Measurements from ENCODE around the gene SF1.
"Not testable (repeated sequence)": the region's sequence is repeated elsewhere in the genome, so short reads cannot be mapped to it uniquely, and the experiment has no call there.

SF1 gene, protein sequence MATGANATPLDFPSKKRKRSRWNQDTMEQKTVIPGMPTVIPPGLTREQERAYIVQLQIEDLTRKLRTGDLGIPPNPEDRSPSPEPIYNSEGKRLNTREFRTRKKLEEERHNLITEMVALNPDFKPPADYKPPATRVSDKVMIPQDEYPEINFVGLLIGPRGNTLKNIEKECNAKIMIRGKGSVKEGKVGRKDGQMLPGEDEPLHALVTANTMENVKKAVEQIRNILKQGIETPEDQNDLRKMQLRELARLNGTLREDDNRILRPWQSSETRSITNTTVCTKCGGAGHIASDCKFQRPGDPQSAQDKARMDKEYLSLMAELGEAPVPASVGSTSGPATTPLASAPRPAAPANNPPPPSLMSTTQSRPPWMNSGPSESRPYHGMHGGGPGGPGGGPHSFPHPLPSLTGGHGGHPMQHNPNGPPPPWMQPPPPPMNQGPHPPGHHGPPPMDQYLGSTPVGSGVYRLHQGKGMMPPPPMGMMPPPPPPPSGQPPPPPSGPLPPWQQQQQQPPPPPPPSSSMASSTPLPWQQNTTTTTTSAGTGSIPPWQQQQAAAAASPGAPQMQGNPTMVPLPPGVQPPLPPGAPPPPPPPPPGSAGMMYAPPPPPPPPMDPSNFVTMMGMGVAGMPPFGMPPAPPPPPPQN

DNA sequence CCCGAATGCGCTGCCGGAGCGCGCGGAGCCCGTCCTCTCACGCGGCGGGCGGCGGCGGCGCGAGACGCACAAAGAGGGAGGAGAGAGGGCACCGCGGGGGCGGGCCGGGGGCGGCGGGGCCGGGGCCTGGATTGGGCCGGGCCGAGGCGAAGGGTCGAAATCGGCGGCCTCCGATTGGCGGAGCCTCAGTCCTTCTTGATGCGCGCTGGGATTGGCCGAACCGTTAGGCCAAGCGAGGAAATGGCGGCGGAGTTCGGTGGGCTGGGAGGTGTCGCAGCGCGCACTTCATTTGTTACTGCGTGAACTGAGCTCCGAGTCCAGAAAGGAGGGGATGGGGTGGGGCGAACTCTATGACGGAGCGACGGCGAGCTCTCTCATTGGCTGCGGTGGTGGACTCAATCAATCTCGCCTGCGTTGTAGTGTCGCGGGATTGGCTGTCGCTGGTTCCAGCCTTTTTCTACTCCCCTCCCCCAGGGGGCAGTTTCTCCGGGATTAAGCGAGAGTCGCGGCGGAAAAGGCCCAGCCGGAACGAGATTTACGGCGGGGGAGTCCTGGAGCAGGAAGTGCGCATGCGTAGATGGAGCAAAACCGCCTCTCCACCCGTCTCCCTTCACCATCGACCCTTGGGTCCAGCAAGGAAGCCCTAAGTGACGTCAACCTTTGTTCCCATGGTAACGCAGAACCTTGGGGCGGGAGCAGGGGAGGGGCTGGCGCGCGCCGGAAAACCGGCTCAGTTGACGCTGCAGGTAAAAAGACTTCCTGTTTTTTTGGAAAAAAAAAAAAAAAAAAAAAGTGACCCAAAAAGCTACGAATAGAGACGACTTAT, at the start of gene SF1:
Gene SF1 (minus strand): TSS at position 70 of the 826 bp plus-strand sequence. CDS start 150 bp downstream, outside the sequence.
- peak; percentile 100 for DNase-seq

DNA sequence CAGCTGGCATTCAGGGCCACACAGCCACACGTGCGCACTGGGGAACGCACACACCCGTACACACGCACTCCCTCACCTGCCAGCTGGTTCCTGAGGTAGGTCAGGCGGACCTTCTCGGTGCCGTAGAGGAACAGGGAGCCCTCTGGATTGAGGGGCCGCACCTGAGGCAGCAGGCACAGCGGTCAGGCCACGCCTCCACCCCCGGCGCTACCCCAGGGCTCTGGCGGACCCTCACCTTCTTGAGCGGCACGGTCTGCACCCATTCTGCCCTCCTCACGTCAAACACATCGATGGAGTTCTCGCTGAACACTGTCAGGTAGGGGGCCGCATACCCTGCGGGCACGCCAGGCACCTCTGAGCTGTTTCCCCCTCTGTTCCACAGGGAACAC, 49.1 kb upstream of the SF1 start:
- no peak for DNase-seq

DNA sequence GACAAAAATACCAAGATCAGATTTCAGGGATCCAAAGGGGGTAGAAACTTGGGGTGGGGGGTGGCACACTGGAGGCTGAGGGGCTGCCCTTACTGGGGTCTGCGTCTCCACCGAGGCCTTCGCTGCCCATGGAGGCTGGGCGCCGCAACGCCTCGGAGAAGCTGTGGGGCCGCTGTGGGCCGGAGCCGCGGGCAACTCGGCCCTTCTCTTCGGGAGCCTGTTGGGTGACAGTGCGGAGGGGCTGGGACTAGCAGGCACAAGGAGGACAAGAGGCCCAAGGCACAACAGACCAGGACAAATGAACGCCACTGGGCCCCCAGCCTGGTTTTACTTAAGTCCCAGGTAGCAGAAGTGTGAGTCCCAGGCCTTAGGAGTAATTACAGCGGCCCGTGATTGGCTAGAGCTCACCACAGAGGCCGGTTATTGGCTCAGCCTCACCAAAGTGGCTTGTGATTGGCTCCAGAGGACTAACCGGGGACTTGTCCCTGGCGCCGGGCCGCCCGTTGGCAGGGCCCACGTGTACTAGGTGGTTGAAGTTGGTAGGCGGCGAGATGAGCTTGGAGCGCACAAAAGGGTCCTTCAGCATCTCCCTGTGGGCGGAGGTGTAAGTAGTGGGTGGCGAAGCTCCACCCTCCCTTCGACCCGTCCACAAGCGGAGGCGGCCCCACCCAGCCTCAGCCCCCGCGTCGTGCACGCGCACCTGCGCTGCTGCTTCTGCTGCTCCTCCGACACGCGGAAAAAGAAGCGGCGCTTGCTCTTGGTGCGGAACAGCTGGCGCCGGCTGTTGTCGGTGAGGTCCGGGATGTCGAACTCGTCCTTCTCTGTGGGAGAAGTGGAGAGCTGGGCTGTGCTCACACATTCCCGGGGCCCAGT, 48.5 kb upstream of the SF1 start:
- DNase-seq: no peak

DNA sequence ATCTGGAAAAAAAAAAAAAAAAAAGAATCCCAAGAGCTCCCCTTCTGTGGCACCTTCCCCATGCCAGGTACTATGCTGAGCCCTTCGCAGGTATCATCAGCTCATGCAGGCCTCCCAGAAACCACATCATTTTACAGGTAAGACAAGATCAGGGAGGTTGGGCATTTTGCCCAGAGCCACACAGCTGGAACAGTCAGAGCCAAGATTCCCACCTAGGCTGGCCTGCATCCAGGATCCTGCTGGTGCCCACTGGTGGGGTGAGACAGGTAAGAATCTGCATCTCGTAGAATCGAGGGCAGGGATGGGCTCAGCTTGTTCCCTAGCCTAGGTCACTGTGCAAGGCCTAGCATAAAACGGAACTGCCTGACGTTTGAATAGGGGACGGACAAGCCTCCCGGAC, 47.7 kb upstream of the SF1 start:
- DNase-seq: no peak

DNA sequence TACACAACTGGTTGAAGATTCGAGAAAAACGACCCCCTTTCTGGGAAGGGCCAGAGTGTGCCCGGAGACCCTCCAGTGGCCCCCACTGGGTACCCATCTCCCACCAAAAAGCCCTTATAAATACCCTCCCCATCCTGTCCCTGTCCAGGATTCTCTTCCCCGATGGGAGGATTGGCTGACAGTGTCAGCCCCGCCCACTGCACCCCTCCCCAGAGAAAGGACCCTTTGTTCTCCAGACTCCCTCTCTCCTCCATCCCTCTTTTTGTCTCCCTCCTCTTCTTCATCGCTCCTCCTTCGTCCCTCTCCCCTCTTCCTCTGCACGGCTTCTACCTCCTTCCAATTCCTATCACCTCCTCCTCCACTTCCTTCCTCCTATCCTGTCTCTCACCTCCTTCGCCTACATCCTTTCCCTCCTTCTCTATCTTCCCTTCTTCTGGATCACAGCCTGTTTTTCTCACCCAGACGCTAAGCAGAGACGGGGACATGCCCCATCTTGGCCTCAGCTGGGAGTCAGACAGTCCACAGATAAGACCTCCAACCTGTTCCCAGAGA, 45.3 kb upstream of the SF1 start:
- DNase-seq: no peak

DNA sequence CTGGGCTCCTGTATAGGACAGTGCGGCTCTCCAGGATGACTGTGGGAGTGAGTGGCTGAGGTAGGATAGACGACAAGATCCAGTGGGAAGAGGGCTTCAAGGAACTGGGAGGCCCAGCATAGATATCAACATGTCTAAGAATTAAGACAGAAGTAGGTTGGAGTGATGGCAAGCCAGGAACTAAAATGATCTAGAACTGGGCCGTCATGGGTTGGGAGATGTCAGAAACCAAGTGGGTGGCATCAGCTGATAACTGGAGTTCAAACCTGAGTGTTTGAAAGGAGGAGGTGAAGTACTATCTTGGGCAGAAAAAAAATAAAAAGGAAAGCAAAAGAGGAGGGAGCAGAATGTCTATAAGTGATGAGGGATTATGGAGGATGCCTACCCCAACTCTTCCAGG, 39.1 kb upstream of the SF1 start:
- no peak for DNase-seq

DNA sequence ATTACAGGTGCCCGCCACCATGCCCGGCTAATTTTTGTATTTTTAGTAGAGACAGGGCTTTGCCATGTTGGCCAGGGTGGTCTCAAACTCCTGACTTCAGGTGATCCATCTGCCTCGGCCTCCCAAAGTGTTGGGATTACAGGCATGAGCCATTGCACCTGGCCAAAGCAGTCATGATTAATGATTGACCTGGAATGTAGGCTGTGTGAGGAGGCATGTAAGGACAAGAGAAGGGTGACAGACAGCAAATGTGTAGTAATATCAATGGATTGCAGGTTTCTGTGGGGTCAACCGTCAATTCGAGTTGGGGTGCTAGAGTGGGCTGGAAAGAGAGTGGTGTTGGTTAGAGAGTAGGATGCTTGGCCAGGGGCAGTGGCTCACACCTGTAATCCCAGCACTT, 37.1 kb upstream of the SF1 start:
- DNase-seq: not testable (repeated sequence)

DNA sequence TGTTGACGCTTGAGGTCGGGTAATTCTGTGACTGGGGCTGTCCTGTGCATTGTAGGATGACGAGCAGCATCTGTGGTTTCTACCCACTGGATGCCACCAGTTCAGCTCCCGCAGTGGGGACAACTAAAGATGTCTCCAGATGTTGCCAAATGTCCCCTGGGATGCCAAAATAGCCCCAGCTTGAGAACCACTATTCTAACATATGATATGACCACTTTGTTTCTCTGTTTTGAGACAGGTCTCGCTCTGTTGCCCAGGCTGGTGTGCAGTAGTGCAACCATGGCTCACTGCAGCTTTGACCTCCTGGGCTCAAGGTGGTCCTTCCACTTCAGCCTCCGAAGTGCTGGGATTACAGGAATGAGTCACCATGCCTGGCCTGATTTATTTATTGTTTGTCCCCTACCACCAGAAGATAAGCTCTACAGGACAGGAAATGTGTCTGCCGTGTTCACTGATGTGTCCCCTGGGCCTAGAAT, 36.4 kb upstream of the SF1 start:
- DNase-seq: no peak

DNA sequence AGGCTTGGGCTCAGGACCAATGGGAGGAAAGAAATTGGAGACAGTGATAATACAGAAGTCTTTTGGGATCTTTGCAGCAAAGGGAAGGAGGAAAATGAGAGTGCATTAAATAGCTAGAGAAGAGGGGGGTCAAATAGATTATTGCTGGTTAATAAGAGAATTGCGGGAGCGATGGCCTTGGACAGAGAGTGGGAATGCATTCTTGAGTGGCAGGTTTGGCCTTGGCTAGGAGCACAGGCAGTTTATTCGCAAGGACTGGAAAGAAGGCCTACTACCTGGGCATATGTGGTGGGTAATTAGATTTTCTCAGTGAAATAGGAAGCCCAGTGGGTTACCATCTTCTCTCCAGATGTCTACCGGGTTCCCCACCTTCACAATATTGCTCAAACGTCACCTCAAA, 35.5 kb upstream of the SF1 start:
- no peak for DNase-seq

DNA sequence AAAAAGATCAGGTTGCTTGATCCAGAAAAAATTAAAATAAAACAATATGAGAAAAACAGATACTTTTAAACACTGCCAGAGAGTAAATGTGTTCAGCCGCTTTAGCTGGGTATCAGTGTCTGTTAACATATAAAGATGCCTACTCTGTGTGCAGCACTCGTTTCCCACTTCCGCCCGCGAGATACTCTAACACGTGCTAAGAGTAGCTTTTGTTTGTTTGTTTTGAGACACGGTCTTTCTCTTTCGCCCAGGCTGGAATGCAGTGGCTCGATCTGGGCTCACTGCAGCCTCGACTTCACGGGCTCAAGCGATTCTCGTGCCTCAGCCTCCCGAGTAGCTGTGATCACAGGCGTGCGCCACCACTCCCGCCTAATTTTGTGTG, 32.5 kb upstream of the SF1 start:
- no peak for DNase-seq

DNA sequence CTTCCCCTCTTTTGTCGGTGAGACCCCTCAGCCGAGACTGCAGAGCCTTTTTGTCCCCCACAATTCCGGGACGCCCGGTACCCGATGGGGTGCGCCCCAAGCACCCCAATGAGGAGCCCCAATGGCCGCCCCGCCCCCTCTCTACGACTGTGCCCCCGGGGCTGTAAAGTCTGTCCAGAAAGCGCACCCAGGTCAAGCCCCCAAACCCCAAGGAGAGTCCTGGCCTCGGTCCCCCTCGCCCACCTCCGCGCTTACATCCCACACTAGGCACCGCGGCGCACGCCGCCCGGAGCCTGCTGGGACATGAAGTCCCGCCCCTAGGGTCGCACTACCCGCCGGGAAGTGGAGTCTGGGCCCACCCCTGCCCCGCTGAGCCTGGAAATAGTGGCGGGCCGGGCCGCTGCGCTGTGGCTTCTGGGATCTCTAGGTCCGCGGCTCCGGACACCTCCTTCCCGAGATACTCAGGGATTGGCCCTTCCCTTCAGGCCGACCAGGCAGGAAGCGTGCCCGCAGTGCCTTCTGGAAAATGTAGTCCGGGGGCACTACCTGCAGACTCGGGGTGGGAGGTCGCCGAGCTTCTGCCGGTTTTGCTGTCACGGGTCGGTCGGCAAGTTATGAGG, 32.0 kb upstream of the SF1 start, which contains the start of gene MEN1:
Gene MEN1 (minus strand): TSS at position 281 of the 620 bp plus-strand sequence. CDS start 442 bp downstream, outside the sequence.
- DNase-seq: peak; percentile 95

DNA sequence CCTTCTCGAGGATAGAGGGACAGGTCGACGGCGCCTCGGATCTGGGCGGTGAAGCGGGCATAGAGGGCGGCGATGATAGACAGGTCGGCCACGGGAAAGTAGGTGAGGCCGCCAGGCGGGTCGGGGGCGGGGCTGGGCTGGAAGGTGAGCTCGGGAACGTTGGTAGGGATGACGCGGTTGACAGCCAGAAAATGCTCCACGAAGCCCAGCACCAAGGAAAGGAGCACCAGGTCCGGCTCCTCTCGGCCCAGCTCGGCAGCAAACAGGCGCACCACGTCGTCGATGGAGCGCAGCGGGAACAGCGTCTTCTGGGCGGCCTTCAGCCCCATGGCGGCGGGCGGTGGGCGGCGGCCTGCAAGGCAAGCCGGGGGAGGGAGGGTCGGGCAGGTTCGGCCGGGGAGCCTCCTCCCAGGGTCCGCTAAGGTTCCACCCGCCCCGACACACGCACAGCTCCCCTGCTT, 31.5 kb upstream of the SF1 start:
- DNase-seq: no peak

DNA sequence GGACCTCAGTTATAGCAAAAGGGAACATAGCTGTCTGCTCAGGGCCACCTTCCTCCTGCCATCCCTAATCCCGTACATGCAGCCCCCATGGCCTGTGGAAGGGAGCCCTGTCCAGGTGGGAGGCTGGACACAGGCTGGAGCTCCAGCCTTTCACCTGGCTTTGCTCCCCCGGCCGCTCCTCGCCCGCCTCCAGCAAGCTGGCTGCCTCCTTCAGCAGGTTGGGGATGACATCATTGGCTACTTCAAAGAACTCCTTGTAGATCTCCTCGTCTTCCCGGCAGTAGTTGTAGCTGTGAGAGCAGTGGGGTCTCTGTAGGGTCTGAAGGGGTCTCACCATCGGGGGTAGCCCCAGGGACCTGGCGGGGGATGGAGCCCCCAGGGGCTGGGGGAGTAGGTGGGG, 27.1 kb upstream of the SF1 start:
- DNase-seq: no peak

DNA sequence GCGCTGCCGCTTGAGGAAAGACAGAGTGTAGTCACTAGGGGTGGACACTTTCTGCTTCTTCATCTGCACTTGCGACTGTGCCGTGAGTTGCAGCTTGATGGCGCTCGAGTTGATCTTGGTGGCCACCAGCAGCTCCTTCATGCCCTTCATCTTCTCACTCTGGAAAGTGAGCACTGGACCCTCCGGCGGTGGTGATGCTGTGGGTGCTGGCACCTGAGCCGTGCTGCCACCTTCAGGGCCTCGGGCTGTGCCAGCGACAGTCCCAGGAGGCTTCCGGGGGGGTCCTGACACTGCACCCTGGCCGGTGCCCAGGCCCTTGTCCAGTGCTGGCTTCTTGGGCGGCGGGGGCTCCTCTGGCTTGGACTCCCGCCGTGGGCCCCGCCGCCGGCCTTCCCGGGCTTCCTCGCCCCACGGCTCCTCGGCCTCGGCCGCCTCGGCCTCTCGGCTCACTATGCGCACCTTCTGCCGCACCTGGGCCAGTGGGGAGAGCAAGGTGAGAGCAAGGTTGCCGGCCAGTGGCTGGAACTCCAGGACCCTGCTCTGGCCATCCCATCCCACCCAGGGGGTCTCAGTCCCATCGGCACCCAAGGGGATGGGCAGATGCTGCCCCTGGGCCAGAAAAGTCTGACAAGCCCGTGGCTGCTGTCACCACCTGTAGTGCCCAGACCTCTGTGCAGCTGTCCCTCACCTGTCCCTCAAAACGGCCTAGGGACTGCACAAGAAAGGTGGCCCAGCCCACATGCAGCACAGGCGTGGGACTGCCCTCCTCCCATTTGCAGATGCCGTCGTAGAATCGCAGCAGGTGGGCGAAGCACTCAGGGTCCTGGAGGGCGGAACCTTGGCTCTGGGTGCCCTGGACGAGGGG, 26.2 kb upstream of the SF1 start:
- no peak for DNase-seq

DNA sequence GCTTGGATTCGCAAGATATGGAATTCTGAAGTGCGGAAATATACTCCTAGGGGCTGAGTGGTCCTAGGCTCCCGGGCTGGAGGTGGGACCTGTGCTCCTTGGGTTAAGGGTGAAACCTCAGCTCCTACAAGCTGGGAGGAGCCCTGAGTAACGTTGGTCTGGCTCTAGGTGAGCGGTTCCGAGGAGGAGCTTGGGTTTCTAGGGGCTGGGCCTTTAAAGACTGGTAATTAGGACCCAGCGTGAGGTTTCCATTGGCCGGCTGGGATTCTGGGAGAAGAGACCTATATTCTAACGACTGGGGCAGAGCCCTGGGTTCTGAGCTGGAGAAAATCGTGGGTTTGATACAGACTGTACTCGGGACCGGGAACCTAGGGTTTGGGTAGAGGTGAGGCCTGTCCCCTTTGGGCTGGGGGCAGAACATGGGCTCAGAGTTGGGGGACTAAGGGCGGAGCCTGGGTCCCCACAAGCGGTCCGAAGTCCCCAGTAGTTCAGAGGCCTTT, 25.6 kb upstream of the SF1 start:
- DNase-seq: no peak

DNA sequence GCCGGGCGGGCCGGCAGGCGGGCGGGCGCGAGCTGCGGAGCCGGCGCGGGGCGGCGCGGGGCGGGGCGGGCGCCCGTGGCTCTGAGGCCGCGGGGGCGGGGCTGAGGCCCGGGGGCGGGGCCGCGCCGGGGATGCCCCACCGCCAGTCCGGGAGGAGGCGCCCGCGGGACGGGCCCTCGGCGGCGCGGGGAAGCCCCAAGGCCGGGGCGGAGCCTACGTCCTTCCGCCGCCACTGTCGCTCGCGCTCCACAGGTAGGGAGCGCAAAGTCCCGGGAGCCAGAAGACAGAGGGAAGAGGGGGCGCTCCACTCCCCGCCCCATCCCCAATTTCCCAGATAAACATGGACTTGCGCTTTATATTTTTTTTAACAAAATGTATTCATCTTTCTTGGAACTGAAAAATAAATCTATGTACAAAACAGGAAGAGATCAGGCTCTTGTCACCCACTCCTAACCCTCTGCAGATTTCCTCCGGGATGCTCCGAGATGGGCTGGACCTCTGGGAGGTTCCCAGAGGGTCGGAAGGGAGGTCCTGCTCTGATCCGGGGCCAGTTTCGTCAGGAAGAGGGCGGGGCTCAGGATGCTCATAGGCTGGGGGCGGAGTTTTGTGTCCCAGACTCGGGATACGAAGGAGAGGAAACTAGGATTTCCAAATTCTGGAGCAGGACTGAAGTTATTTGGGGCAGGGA, 25.0 kb upstream of the SF1 start, which contains the start of gene MAP4K2:
Gene MAP4K2 (minus strand): TSS at position 57 of the 688 bp plus-strand sequence. CDS start 65 bp downstream, outside the sequence.
- peak; percentile 81 for DNase-seq

DNA sequence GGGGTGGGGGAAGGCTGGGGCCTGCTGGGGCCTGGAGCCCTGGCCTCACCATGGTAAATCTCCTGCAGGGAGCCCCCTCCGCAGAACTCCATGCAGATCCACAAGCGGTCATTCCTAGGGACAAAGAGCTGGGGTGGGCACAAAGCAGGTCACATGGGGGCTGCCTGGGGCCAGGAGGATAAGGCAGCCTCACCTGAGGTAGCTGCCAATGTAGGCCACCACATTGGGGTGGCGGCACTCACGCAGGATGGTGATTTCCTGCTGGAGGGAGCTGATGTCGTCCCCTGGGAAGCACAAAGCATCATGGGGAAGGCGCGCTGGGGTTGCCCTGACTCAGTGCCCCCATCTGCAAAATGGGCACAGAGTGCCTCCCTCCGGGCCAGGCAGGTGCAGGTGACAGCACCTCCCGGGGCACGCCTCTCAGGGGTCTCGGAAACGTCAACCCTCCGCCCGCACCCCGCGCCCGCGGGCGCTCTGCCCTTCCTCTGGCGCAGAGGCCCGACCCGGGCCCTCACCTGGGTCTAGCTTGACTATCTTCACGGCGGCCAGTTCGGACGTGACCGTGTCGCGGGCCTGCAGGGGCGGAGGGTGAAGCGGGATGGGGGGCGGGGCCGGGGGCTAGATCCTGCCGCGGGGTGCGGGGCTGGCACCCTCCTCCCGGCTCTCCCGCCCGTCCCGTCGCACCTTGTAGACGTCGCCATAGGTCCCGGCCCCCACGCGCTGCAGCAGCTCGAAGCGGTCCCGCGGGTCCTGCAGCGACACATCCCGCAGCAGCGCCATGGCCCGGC, 24.2 kb upstream of the SF1 start:
- DNase-seq: no peak

DNA sequence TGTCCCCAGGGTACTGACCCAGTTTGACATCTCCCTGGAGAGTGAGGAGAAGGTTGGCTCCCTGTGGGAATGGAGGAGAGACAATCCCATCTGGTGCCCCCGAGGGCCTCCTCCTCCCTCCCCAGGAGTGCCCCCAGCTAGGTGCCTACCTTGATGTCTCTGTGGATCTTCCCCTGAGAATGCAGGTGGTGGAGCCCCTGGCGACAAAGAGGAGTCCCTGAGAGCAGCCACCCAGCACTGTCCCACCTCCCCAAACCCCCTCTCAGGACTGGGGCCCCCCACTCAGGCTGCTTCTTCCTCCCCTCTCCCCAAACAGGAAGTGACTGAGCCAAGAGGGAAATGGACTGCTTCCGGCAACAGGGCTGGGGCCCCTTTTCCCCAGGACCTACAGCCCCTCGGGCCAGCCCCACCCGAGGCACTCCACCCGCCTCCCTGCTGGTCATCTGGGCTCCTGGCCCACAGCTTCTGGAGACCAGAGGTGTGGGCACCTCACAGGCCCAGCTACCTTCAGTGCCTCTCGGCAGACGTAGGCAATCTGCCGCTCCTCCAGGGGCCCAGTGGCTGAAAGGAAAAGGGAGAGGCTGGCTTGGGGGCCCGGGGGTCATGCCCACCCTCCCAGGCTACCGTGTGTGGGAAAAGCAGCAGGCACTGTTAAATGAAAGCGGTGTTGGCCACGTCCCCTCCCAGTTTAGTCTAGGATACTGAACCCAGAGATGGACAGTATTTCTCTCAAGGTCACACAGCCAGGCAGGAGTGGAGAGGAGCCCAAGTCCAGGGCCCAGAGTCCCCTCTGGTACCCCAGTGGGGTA, 23.4 kb upstream of the SF1 start:
- no peak for DNase-seq
